ENCODE measurements around the gene SQOR. TPM values are rescaled to one million over a fixed set of nuclear protein-coding genes. Genes with fewer than 3 reads are reported as not detected.

Gene SQOR
- total RNA-seq, 4 donors from 2014 or later: 49.8 to 80.4 (median 67.8) TPM

DNA sequence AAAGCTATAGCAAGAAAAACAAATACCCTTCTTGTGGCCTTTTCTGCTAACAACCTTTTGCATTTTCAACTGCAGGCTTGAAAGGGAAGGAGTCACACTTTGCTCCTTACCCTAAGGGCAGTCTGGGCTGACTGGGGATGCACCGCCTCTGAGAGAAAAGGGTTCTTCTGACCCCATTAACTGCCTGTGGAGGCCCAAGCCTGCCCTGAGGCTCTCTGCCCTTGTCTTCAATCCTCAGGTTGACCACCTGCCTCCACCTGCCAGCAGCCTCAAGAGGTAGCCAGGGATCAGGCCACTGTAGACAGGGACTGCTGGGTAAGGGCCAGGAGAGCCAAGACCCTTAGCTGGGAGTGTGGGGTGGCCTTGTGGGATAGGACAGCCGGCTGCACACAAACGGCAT, 93.8 kb downstream of the SQOR start:
- no peaks in the 10 kb centered on the region for H3K27me3 ChIP-seq
- no peak overlapping the region for H3K27ac ChIP-seq (replicated peaks in 1 of 4)
- no peak overlapping the region for H3K4me3 ChIP-seq
- H3K9me3 ChIP-seq: no peaks in the 10 kb centered on the region
- intact Hi-C loops (cut with DNase I): no loop called here
- TF ChIP-seq, protein P1, sequence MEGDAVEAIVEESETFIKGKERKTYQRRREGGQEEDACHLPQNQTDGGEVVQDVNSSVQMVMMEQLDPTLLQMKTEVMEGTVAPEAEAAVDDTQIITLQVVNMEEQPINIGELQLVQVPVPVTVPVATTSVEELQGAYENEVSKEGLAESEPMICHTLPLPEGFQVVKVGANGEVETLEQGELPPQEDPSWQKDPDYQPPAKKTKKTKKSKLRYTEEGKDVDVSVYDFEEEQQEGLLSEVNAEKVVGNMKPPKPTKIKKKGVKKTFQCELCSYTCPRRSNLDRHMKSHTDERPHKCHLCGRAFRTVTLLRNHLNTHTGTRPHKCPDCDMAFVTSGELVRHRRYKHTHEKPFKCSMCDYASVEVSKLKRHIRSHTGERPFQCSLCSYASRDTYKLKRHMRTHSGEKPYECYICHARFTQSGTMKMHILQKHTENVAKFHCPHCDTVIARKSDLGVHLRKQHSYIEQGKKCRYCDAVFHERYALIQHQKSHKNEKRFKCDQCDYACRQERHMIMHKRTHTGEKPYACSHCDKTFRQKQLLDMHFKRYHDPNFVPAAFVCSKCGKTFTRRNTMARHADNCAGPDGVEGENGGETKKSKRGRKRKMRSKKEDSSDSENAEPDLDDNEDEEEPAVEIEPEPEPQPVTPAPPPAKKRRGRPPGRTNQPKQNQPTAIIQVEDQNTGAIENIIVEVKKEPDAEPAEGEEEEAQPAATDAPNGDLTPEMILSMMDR (IDR thresholded peaks at IDR 0.05): no peak
- no peak for TF ChIP-seq EP300 (IDR thresholded peaks at IDR 0.05)
- no peak for TF ChIP-seq POLR2A (IDR thresholded peaks at IDR 0.05; ENCODE audit: low read depth)
- TF ChIP-seq POLR2AphosphoS5 (IDR thresholded peaks at IDR 0.05): no peak
- no peak for DNase-seq (ENCODE audit: extremely low spot score)
- peaks cover 8 to 13% (median 9%) of the 10 kb centered on the region in 4 donors for H3K4me1 ChIP-seq
- no peaks in the 10 kb centered on the region for H3K36me3 ChIP-seq
- WGBS: 86% methylated on average over 3 of the region's 3 CpGs

DNA sequence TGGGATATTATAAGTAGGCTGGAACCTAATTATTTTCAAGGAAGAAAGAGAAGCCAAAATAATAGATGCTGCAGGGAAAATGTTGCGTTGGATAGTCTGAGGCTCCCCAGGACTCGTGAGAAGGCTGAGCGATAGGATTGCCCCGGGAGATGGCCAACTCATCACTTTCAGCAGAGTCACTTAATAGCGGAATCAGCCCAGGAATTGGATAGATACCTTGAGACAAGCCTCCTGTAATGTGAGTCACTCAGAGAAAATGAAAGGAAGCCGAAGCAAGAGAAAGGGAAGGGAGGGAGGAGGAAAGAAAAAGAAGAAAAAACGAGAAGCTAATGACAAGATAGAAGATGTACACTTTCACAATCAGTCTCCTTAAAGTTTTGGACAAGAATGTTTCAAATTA, 94.3 kb downstream of the SQOR start:
- H3K4me1 ChIP-seq: peaks cover 8 to 16% (median 9%) of the 10 kb centered on the region in 4 donors
- H3K9me3 ChIP-seq: no peaks in the 10 kb centered on the region
- H3K4me3 ChIP-seq: no peak overlapping the region
- DNase-seq (ENCODE audit: extremely low spot score): no peak
- H3K36me3 ChIP-seq: no peaks in the 10 kb centered on the region
- no peaks in the 10 kb centered on the region for H3K27me3 ChIP-seq
- intact Hi-C loops (cut with DNase I): no loop called here
- H3K27ac ChIP-seq (replicated peaks in 1 of 4): no peak overlapping the region
- WGBS: 71% methylated on average over 7 of the region's 7 CpGs
- TF ChIP-seq POLR2A (IDR thresholded peaks at IDR 0.05; ENCODE audit: low read depth): no peak
- TF ChIP-seq EP300 (IDR thresholded peaks at IDR 0.05): no peak
- TF ChIP-seq POLR2AphosphoS5 (IDR thresholded peaks at IDR 0.05): no peak
- TF ChIP-seq, protein P1 (IDR thresholded peaks at IDR 0.05): no peak

DNA sequence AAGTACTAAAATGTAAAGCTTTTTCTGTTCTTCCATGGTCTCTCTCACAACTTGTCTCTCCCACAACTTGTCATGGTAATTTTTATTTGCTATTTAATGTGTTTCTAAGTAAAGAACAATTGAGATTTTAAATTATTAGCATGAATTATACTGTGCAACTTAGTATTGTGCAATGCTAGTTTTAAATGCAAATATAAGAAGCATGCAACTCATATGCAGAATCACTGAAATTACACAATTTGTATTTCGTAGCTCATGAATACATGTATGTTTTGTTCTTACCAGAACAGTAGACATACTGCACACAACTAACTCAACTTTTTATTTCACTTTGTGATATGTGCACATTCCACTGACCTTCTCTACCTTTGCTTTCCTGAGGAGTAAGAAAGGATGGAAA, 96.5 kb downstream of the SQOR start:
- intact Hi-C loops (cut with DNase I): no loop called here
- no peaks in the 10 kb centered on the region for H3K36me3 ChIP-seq
- H3K9me3 ChIP-seq: no peaks in the 10 kb centered on the region
- H3K4me3 ChIP-seq: no peak overlapping the region
- peaks cover 8 to 16% (median 9%) of the 10 kb centered on the region in 4 donors for H3K4me1 ChIP-seq
- no peak for TF ChIP-seq EP300 (IDR thresholded peaks at IDR 0.05)
- TF ChIP-seq, protein P1 (IDR thresholded peaks at IDR 0.05): no peak
- no peak for TF ChIP-seq POLR2A (IDR thresholded peaks at IDR 0.05; ENCODE audit: low read depth)
- no peak for TF ChIP-seq POLR2AphosphoS5 (IDR thresholded peaks at IDR 0.05)
- no peak for DNase-seq (ENCODE audit: extremely low spot score)
- H3K27ac ChIP-seq (replicated peaks in 1 of 4): no peak overlapping the region
- WGBS: 91% methylated on average over 1 of the region's 1 CpG
- H3K27me3 ChIP-seq: no peaks in the 10 kb centered on the region

DNA sequence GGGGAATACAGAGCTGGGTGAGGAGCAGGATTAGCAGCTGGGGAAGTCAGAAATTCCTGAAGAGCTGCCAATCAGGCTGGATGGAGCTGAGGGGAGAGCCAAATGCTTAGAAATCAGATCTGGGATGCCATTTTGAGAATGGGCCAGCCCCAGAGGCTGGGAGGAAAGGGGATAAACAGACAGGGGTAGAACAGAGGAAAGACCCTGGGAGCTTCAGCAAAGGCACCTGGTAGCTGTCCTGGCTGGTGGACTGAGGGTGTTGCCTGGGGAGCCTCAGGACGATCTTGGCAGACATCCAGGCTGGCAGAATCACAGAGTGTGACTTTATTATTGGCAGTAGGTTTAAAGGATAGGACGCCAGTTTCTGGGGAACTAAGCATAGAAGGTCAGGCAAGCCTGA, 97.8 kb downstream of the SQOR start:
- 4% methylated on average over 2 of the region's 2 CpGs for WGBS
- H3K36me3 ChIP-seq: no peaks in the 10 kb centered on the region
- no peaks in the 10 kb centered on the region for H3K9me3 ChIP-seq
- no peak overlapping the region for H3K4me3 ChIP-seq
- DNase-seq (ENCODE audit: extremely low spot score): no peak
- TF ChIP-seq POLR2AphosphoS5 (IDR thresholded peaks at IDR 0.05) (no peak), EP300 (IDR thresholded peaks at IDR 0.05) (no peak), POLR2A (IDR thresholded peaks at IDR 0.05; ENCODE audit: low read depth) (no peak)
- H3K27me3 ChIP-seq: no peaks in the 10 kb centered on the region
- intact Hi-C loops (cut with DNase I): no loop called here
- no peak overlapping the region for H3K27ac ChIP-seq (replicated peaks in 1 of 4)
- H3K4me1 ChIP-seq: peaks cover 8 to 16% (median 9%) of the 10 kb centered on the region in 4 donors

DNA sequence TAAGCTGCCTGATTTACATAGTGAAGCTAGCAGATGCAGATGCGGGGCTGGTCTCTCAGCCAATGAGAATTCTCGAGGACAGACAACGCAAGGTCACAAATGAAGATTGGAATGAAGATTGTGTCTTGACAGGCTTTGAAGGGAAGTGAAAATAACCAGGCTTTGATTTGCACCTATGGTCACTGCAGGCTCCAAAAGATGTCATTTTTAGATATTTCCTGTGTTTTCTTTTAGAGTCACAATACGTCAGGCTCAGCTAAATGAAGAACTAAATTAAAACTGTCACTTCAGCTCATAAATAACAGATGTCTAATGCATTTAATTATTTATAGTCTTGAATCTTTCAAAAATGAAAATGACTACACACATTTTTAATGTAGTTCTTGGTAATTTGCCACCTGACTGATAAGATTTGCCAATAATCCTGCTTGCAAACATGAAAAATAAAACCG, 99.5 kb downstream of the SQOR start:
- Histone ChIP-seq H3K36me3 (no peaks in the 10 kb centered on the region), H3K27ac (replicated peaks in 1 of 4) (no peak overlapping the region), H3K4me3 (no peak overlapping the region), H3K27me3 (no peaks in the 10 kb centered on the region), H3K4me1 (peaks cover 8 to 16% (median 9%) of the 10 kb centered on the region in 4 donors), H3K9me3 (no peaks in the 10 kb centered on the region)
- intact Hi-C loops (cut with DNase I): no loop called here
- DNase-seq (ENCODE audit: extremely low spot score): no peak
- 86% methylated on average over 5 of the region's 5 CpGs for WGBS
- TF ChIP-seq, protein P1 (IDR thresholded peaks at IDR 0.05): no peak
- TF ChIP-seq POLR2A (IDR thresholded peaks at IDR 0.05; ENCODE audit: low read depth) (no peak), POLR2AphosphoS5 (IDR thresholded peaks at IDR 0.05) (no peak), EP300 (IDR thresholded peaks at IDR 0.05) (no peak)

Small RNA genes within 50 kb of the gene (small RNA-seq; reads per million reads assigned to genes)
- 0 reads per million in 3 donors for gene RF00019

Other genes starting within 250 kb of the SQOR start
- gene SLC30A4, start 112.3 kb upstream of the SQOR start, total RNA-seq: 10 to 100 TPM in 3 of 4 donors, 1 to 10 TPM in 1; 9.4 to 14.0 (median 11.6) TPM
- 10 to 100 TPM; 37.5 to 58.1 (median 49.2) TPM for gene BLOC1S6, start 47.6 kb upstream of the SQOR start, total RNA-seq